H1 (cell line): ENCODE data around the gene TAF10. TPM values are rescaled to one million over a fixed set of nuclear protein-coding genes. Genes with fewer than 3 reads are reported as not detected.

Source experiments
- CTCF ChIA-PET: fragments of 300-600 bp; sonication (Branson Sonifier 250); formaldehyde crosslinking; loops from one replicate; lab custom pipeline; 2021; ENCODE audit not compliant: partially characterized antibody; lab: Charles Lee
- POLR2A ChIA-PET: fragments of 300-600 bp; sonication (Branson Sonifier 250); formaldehyde crosslinking; loops from one replicate; lab custom pipeline; 2021; ENCODE audit warnings: inconsistent platforms; ENCODE audit not compliant: partially characterized antibody; lab: Charles Lee
- DNase-seq, 2 experiments: peaks; one replicate each; pipeline versions ENCODE4 v3.0.0 to v3.0.0-alpha.2; 2010 to 2022; ENCODE audit warnings: low spot score in 2 of 2, low read depth in 1 of 2, mixed read lengths in 1 of 2
- FAIRE-seq: peaks from 2 replicates; lab custom pipeline; 2011; peaks lifted over from hg19 to GRCh38; lab: Jason Lieb, UNC
- H2AFZ ChIP-seq: 2 replicates; pipeline ENCODE4 v1.8.1; 2012; ENCODE audit warnings: low read length, inconsistent platforms
- H2AK5ac ChIP-seq: 2 replicates; pipeline ENCODE4 v1.6.1; 2013; ENCODE audit warnings: low read depth, low read length
- H2BK120ac ChIP-seq: replicated peaks from 2 replicates; pipeline ENCODE3; 2013; ENCODE audit warnings: low read depth, low read length, inconsistent platforms
- H2BK12ac ChIP-seq: 2 replicates; pipeline ENCODE4 v1.6.1; 2013; ENCODE audit warnings: low read depth, low read length
- H2BK15ac ChIP-seq: 2 replicates; pipeline ENCODE4 v1.6.1; 2013; ENCODE audit warnings: low read length
- H2BK20ac ChIP-seq: 2 replicates; pipeline ENCODE4 v1.6.1; 2013; ENCODE audit warnings: low read length
- H2BK5ac ChIP-seq: 2 replicates; pipeline ENCODE4 v1.6.1; 2013; ENCODE audit warnings: low read depth, low read length
- H3K14ac ChIP-seq: 2 replicates; pipeline ENCODE4 v1.6.1; 2013; ENCODE audit warnings: inconsistent platforms; ENCODE audit not compliant: insufficient read length
- H3K18ac ChIP-seq: 2 replicates; pipeline ENCODE4 v1.6.1; 2013; ENCODE audit warnings: low read length; ENCODE audit errors: extremely low read depth
- H3K23ac ChIP-seq: 2 replicates; pipeline ENCODE4 v1.6.1; 2013; ENCODE audit warnings: inconsistent platforms; ENCODE audit not compliant: insufficient read length
- H3K23me2 ChIP-seq: 2 replicates; pipeline ENCODE4 v1.6.1; 2013; ENCODE audit warnings: low read depth, low read length
- H3K27ac ChIP-seq: 2 replicates; pipeline ENCODE4 v1.6.1; 2011; ENCODE audit warnings: low read depth, low read length, inconsistent platforms
- H3K27me3 ChIP-seq, 4 experiments: replicated peaks in 1 of 4; 1 replicate in 1 of 4; 2 replicates in 3 of 4; pipeline versions ENCODE4 v1.6.1 to v1.8.1; 2011 to 2013; ENCODE audit warnings: low read length in 3 of 4, mild to moderate bottlenecking in 3 of 4, inconsistent platforms in 2 of 4, mixed read lengths in 2 of 4, moderate library complexity in 1 of 4; ENCODE audit not compliant: control insufficient read depth in 3 of 4, insufficient read depth in 3 of 4; ENCODE audit errors: extremely low read depth in 1 of 4
- H3K36me3 ChIP-seq, 4 experiments: 2 replicates each; pipeline versions ENCODE4 v1.6.1 to v1.8.1; 2011 to 2013; ENCODE audit warnings: mild to moderate bottlenecking in 4 of 4, low read length in 3 of 4, moderate library complexity in 2 of 4, control low read depth in 1 of 4, inconsistent platforms in 1 of 4; ENCODE audit not compliant: insufficient read depth in 4 of 4, control insufficient read depth in 2 of 4
- H3K4ac ChIP-seq: replicated peaks from 2 replicates; pipeline ENCODE3; 2013; ENCODE audit warnings: low read length, low read depth, mixed read lengths, inconsistent platforms; ENCODE audit not compliant: insufficient read length
- H3K4me1 ChIP-seq, 4 experiments: replicated peaks in 1 of 4; 1 replicate in 1 of 4; 2 replicates in 3 of 4; pipeline versions ENCODE4 v1.6.1 to v1.8.1; 2011 to 2013; ENCODE audit warnings: low read length in 3 of 4, inconsistent platforms in 2 of 4, mixed read lengths in 1 of 4; ENCODE audit not compliant: insufficient read depth in 4 of 4, control insufficient read depth in 3 of 4
- H3K4me2 ChIP-seq, 2 experiments: 2 replicates each; pipeline versions ENCODE4 v1.6.1 to v1.8.1; 2011 to 2013; ENCODE audit warnings: low read depth in 2 of 2, low read length in 2 of 2, control low read depth in 1 of 2, inconsistent platforms in 1 of 2, mild to moderate bottlenecking in 1 of 2; ENCODE audit not compliant: insufficient read depth in 1 of 2
- H3K4me3 ChIP-seq, 4 experiments: fragments of 200-600, 300-600 bp in 1 of 4; sonication (generic), shearing (Covaris generic), sonication (Bioruptor Twin) in 1 of 4; 2 replicates each; pipeline versions ENCODE4 v1.5.1 to v1.8.1; 2011 to 2016; ENCODE audit warnings: low read length in 4 of 4, low read depth in 3 of 4, control low read depth in 2 of 4, inconsistent platforms in 2 of 4, mild to moderate bottlenecking in 2 of 4, mixed read lengths in 1 of 4, moderate library complexity in 1 of 4; ENCODE audit not compliant: insufficient read depth in 2 of 4; ENCODE audit errors: extremely low read depth in 1 of 4
- H3K56ac ChIP-seq: replicated peaks from 2 replicates; pipeline ENCODE3; 2013; ENCODE audit warnings: low read depth, mild to moderate bottlenecking, mixed read lengths, low read length, inconsistent platforms; ENCODE audit not compliant: insufficient read length
- H3K79me1 ChIP-seq: 2 replicates; pipeline ENCODE4 v1.6.1; 2013; ENCODE audit warnings: low read depth, low read length, control low read depth
- H3K79me2 ChIP-seq, 2 experiments: 2 replicates each; pipeline versions ENCODE4 v1.6.1 to v1.8.1; 2012 to 2013; ENCODE audit warnings: low read length in 2 of 2, mild to moderate bottlenecking in 2 of 2, inconsistent platforms in 1 of 2; ENCODE audit not compliant: insufficient read depth in 2 of 2, control insufficient read depth in 1 of 2
- H3K9ac ChIP-seq, 4 experiments: replicated peaks in 1 of 4; 1 replicate in 1 of 4; 2 replicates in 3 of 4; pipeline versions ENCODE4 v1.6.1 to v1.8.1; 2011 to 2013; ENCODE audit warnings: low read depth in 3 of 4, low read length in 3 of 4, control low read depth in 2 of 4, mild to moderate bottlenecking in 2 of 4, moderate library complexity in 2 of 4, inconsistent platforms in 1 of 4; ENCODE audit errors: extremely low read depth in 1 of 4
- H3K9me3 ChIP-seq, 2 experiments: 2 replicates each; pipeline versions ENCODE4 v1.6.1 to v1.8.1; 2012 to 2013; ENCODE audit warnings: mild to moderate bottlenecking in 2 of 2, moderate library complexity in 2 of 2, control low read depth in 1 of 2, inconsistent platforms in 1 of 2, low read depth in 1 of 2, low read length in 1 of 2, mixed read lengths in 1 of 2; ENCODE audit not compliant: insufficient read depth in 2 of 2
- H4K20me1 ChIP-seq, 2 experiments: replicated peaks in 1 of 2; 2 replicates each; pipeline versions ENCODE3 to v1.8.1; 2011 to 2013; ENCODE audit warnings: inconsistent platforms in 2 of 2, low read length in 2 of 2, mild to moderate bottlenecking in 1 of 2; ENCODE audit not compliant: insufficient read depth in 2 of 2, control insufficient read depth in 1 of 2
- H4K5ac ChIP-seq: 2 replicates; pipeline ENCODE4 v1.6.1; 2013; ENCODE audit warnings: low read length, low read depth, mixed read lengths, inconsistent platforms; ENCODE audit not compliant: insufficient read length
- H4K8ac ChIP-seq: 2 replicates; pipeline ENCODE4 v1.8.0; 2013; ENCODE audit warnings: mild to moderate bottlenecking, moderate library complexity, low read length, inconsistent platforms; ENCODE audit not compliant: insufficient read depth; ENCODE audit errors: extremely low read depth
- H4K91ac ChIP-seq: replicated peaks from 2 replicates; pipeline ENCODE3; 2013; ENCODE audit warnings: low read length, mixed read lengths, inconsistent platforms; ENCODE audit not compliant: insufficient read length
- BCL11A ChIP-seq, 2 experiments: IDR thresholded peaks; one replicate each; pipeline ENCODE4 v1.6.1; 2011; ENCODE audit warnings: low read depth in 2 of 2, low read length in 2 of 2, mild to moderate bottlenecking in 2 of 2
- CBX5 ChIP-seq: fragments of 300-800, 300-1000 bp; sonication (generic); IDR thresholded peaks from 2 replicates; pipeline ENCODE4 v1.7.1; 2016; ENCODE audit warnings: antibody characterized with exemption, low read length, low read depth
- CREB1 ChIP-seq: IDR thresholded peaks from 2 replicates; pipeline ENCODE4 v1.6.1; 2012; ENCODE audit warnings: inconsistent platforms
- JUND ChIP-seq: IDR thresholded peaks from 2 replicates; pipeline ENCODE4 v1.6.1; 2011; ENCODE audit warnings: mild to moderate bottlenecking, improper control_type of control experiment, low read length
- POU5F1 ChIP-seq: IDR thresholded peaks from 2 replicates; pipeline ENCODE4 v1.6.1; 2011; ENCODE audit warnings: low read depth, mild to moderate bottlenecking, low read length, moderate library complexity
- RFX5 ChIP-seq: IDR thresholded peaks from 2 replicates; pipeline ENCODE4 v1.6.1; 2011; ENCODE audit warnings: low read depth, low read length, improper control_type of control experiment, borderline replicate concordance
- SAP30 ChIP-seq: fragments of 300-600 bp; sonication (generic); IDR thresholded peaks from 2 replicates; pipeline ENCODE4 v1.7.1; 2012; ENCODE audit warnings: low read length, moderate library complexity, mild to moderate bottlenecking, inconsistent platforms; ENCODE audit not compliant: insufficient read depth, insufficient replicate concordance
- SIX5 ChIP-seq: IDR thresholded peaks from 2 replicates; pipeline ENCODE4 v1.6.1; 2011; ENCODE audit warnings: mild to moderate bottlenecking, low read depth, low read length
- SRF ChIP-seq: IDR thresholded peaks from 2 replicates; pipeline ENCODE4 v1.6.1; 2011; ENCODE audit warnings: mild to moderate bottlenecking, low read depth, low read length, moderate library complexity
- TCF12 ChIP-seq: IDR thresholded peaks from 2 replicates; pipeline ENCODE4 v1.6.1; 2011; ENCODE audit warnings: low read depth, mild to moderate bottlenecking, low read length
- WGBS, 2 experiments: shearing (Covaris generic) in 1 of 2; methylation state at CpG; one replicate each; pipeline versions ENCODE4 v1.1.6 to v1.1.7; 2013 to 2015; ENCODE audit warnings: low lambda C conversion rate in 2 of 2, mixed read lengths in 2 of 2, inconsistent platforms in 1 of 2, low coverage in 1 of 2, missing lambda C conversion rate in 1 of 2; ENCODE audit not compliant: insufficient replicate concordance in 2 of 2, insufficient coverage in 1 of 2, insufficient read length in 1 of 2; ENCODE audit errors: extremely low coverage in 1 of 2, missing lambda C conversion rate in 1 of 2; 5-methylcytosine and 5-hydroxymethylcytosine counted together
- polyA plus RNA-seq, 7 experiments: library from polyadenylated mRNA; depleted of rRNA in 3 of 7; stranded (reverse) in 5 of 7; unstranded in 2 of 7; fragments of >200 nt in 5 of 7; fragments of 200-250 nt in 2 of 7; gene quantifications; 1 replicate in 5 of 7; 2 replicates in 1 of 7; 4 replicates in 1 of 7; pipeline versions ENCODE4 v1.2.1 to v1.2.3, GENCODE V29; 2011 to 2013; ENCODE audit warnings: missing spikeins in 2 of 7, mixed read lengths in 2 of 7
- total RNA-seq: library from RNA; stranded (reverse); fragmentation: NEBNext Ultra II Directional; extraction: Animal tissue kit (Norgen Biotek cat#: 25700); gene quantifications from 2 replicates; pipeline ENCODE4 v1.2.1, GENCODE V29; 2021
- TF ChIP-seq, protein P1 (sequence below): IDR thresholded peaks from 2 replicates; pipeline ENCODE4 v1.6.1; 2011; ENCODE audit warnings: low read depth, mild to moderate bottlenecking, low read length; ENCODE audit not compliant: insufficient read depth

TAF10 gene
- total and polyA plus RNA-seq, 2 of the 8 experiments (the other 6 are each of a cell fraction or from before 2014, with no cell fraction given): 128 to 213 TPM

DNA sequence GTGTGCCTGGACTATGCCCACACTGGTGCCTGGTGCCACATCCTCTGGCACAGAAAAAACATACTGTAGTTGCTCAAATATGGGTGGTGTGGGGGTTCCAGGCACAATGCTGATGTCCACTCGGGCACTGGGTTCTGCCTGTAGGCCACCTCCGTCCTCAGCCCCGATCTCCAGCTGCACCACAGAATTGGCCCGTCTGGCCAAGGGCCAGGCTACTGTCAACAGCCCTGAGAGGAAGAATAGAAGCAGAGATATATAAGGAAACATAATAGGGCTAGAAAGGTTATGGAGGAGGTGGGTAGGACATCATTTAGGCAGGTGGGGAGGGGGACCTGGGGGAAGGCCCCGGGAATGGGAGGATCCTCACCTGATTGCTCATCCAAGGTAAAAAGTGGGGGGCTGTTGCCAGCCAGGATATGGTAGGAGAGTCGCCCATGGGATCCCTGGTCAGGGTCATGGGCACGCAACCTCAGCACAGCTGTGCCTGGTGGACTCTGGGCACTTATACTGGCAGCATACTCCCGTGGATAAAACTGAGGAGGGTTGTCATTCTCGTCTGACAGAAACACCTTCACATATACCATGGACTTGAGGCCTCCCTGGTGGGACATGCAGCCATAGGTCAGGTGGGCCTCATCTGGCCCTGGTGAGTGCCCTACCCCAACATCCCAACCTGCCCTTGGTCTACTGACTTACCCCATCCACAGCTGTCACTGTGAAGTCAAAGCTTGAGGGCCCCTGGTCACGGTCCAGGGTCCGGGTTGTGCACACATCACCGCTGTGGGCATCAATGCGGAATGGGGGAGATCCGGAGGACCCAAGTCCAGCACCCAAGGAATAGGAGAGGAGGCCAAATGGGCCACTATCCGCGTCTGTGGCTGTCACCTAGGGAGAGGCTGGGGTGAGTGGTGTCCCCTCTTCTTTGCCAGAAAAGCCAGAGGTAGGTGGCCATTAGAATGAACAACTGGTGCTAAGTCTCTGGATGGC lies 21.7 kb upstream of the TAF10 start:
- no peaks in the 10 kb centered on the region for H3K79me2 ChIP-seq
- H4K91ac ChIP-seq: no peak overlapping the region
- H3K56ac ChIP-seq: no peak overlapping the region
- no peak overlapping the region for H3K4me3 ChIP-seq
- H3K23me2 ChIP-seq: peaks cover 12% of the 10 kb centered on the region
- no peak overlapping the region for H2BK20ac ChIP-seq
- no peak overlapping the region for H3K4ac ChIP-seq
- FAIRE-seq (no peak), DNase-seq (no peak)
- 88% methylated on average over 16 of the region's 16 CpGs; no CpG with 5 or more reads in 1 of the 2 experiments for WGBS, 2 experiments
- no peak overlapping the region for H2AK5ac ChIP-seq
- POLR2A ChIA-PET: interaction anchor here (1.0 to 1.5 kb wide), 2 partner anchors 10 to 50 kb away, joined by 3 read pairs; partner anchors contain the start of gene MRPL17
- no peak overlapping the region for H2AFZ ChIP-seq
- H3K18ac ChIP-seq: no peak overlapping the region
- no peak overlapping the region for H2BK5ac ChIP-seq
- H2BK120ac ChIP-seq: no peak overlapping the region
- H4K20me1 ChIP-seq: peaks cover 5 to 7% of the 10 kb centered on the region in 2 experiments
- no peaks in the 10 kb centered on the region for H3K9me3 ChIP-seq
- H4K8ac ChIP-seq: no peak overlapping the region
- H3K27me3 ChIP-seq: peaks cover 13 to 38% (median 32%) of the 10 kb centered on the region in 4 experiments
- no peak overlapping the region for H3K4me2 ChIP-seq
- CTCF ChIA-PET: interaction anchor here (0.9 to 4.6 kb wide), 5 partner anchors 12 to 73 kb away, joined by 3 to 23 read pairs (median 5); partner anchors contain the start of genes TAF10 and TPP1
- no peak overlapping the region for H2BK12ac ChIP-seq
- no peaks in the 10 kb centered on the region; the same call in 1 of the 2 replicates for H3K79me1 ChIP-seq
- H3K27ac ChIP-seq: no peak overlapping the region
- H2BK15ac ChIP-seq: no peak overlapping the region
- H3K36me3 ChIP-seq: no peaks in the 10 kb centered on the region
- H4K5ac ChIP-seq: no peak overlapping the region
- no peak overlapping the region for H3K14ac ChIP-seq
- peaks cover 0 to 6% (median 2%) of the 10 kb centered on the region in 4 experiments; a peak in 3 of 7 replicates for H3K4me1 ChIP-seq
- no peak overlapping the region for H3K9ac ChIP-seq
- no peak overlapping the region for H3K23ac ChIP-seq
- no peak for TF ChIP-seq SIX5
- no peak for TF ChIP-seq CBX5
- TF ChIP-seq POU5F1: no peak
- TF ChIP-seq JUND: no peak
- no peak for TF ChIP-seq CREB1
- TF ChIP-seq, protein P1, sequence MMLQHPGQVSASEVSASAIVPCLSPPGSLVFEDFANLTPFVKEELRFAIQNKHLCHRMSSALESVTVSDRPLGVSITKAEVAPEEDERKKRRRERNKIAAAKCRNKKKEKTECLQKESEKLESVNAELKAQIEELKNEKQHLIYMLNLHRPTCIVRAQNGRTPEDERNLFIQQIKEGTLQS: no peak
- TF ChIP-seq SAP30: no peak
- TF ChIP-seq RFX5: no peak
- no peak for TF ChIP-seq SRF
- no peak for TF ChIP-seq TCF12
- no peak for TF ChIP-seq BCL11A (IDR thresholded peaks at IDR 0.05; ENCODE audit: low read depth in 2 of 2, low read length in 2 of 2)
